ENCODE measurements around the gene SLC8A1.

Gene SLC8A1

GRCh38 chr2:40087927-40088326 lies 364.0 kb downstream of the SLC8A1 start:
- no peak for ATAC-seq
- TF ChIP-seq CREB5 (CRISPR knock-in tag; IDR thresholded peaks at IDR 0.05; ENCODE audit: low read depth) (no peak), ZFP3 (CRISPR knock-in tag; IDR thresholded peaks at IDR 0.05) (no peak), ISL1 (CRISPR knock-in tag; IDR thresholded peaks at IDR 0.05) (no peak), ZFP30 (CRISPR knock-in tag; IDR thresholded peaks at IDR 0.05) (no peak), TOX (CRISPR knock-in tag; IDR thresholded peaks at IDR 0.05; ENCODE audit: borderline replicate concordance) (no peak), ZNF565 (CRISPR knock-in tag; conservative IDR thresholded peaks at IDR 0.05; ENCODE audit: low read depth) (no peak)
- TF ChIP-seq, protein P1, sequence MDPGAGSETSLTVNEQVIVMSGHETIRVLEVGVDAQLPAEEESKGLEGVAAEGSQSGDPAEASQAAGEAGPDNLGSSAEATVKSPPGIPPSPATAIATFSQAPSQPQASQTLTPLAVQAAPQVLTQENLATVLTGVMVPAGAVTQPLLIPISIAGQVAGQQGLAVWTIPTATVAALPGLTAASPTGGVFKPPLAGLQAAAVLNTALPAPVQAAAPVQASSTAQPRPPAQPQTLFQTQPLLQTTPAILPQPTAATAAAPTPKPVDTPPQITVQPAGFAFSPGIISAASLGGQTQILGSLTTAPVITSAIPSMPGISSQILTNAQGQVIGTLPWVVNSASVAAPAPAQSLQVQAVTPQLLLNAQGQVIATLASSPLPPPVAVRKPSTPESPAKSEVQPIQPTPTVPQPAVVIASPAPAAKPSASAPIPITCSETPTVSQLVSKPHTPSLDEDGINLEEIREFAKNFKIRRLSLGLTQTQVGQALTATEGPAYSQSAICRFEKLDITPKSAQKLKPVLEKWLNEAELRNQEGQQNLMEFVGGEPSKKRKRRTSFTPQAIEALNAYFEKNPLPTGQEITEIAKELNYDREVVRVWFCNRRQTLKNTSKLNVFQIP (CRISPR knock-in tag; IDR thresholded peaks at IDR 0.05; ENCODE audit: borderline replicate concordance, low read depth) = no peak
- TF ChIP-seq, protein P2, sequence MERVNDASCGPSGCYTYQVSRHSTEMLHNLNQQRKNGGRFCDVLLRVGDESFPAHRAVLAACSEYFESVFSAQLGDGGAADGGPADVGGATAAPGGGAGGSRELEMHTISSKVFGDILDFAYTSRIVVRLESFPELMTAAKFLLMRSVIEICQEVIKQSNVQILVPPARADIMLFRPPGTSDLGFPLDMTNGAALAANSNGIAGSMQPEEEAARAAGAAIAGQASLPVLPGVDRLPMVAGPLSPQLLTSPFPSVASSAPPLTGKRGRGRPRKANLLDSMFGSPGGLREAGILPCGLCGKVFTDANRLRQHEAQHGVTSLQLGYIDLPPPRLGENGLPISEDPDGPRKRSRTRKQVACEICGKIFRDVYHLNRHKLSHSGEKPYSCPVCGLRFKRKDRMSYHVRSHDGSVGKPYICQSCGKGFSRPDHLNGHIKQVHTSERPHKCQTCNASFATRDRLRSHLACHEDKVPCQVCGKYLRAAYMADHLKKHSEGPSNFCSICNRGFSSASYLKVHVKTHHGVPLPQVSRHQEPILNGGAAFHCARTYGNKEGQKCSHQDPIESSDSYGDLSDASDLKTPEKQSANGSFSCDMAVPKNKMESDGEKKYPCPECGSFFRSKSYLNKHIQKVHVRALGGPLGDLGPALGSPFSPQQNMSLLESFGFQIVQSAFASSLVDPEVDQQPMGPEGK (CRISPR knock-in tag; IDR thresholded peaks at IDR 0.05; ENCODE audit: borderline replicate concordance) = no peak

- TF ChIP-seq ZNF565 (CRISPR knock-in tag; conservative IDR thresholded peaks at IDR 0.05; ENCODE audit: low read depth) = no peak
- TF ChIP-seq OSR1 (CRISPR knock-in tag; IDR thresholded peaks at IDR 0.05) = no peak
- TF ChIP-seq TCF4 (CRISPR knock-in tag; IDR thresholded peaks at IDR 0.05; ENCODE audit: borderline replicate concordance) = no peak
- no peak for TF ChIP-seq ZC3H10 (CRISPR knock-in tag; IDR thresholded peaks at IDR 0.05)
- TF ChIP-seq, protein P2 (CRISPR knock-in tag; IDR thresholded peaks at IDR 0.05; ENCODE audit: borderline replicate concordance) = no peak
- TF ChIP-seq, protein P3, sequence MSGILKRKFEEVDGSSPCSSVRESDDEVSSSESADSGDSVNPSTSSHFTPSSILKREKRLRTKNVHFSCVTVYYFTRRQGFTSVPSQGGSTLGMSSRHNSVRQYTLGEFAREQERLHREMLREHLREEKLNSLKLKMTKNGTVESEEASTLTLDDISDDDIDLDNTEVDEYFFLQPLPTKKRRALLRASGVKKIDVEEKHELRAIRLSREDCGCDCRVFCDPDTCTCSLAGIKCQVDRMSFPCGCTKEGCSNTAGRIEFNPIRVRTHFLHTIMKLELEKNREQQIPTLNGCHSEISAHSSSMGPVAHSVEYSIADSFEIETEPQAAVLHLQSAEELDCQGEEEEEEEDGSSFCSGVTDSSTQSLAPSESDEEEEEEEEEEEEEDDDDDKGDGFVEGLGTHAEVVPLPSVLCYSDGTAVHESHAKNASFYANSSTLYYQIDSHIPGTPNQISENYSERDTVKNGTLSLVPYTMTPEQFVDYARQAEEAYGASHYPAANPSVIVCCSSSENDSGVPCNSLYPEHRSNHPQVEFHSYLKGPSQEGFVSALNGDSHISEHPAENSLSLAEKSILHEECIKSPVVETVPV (CRISPR knock-in tag; IDR thresholded peaks at IDR 0.05) = no peak
- no peak for TF ChIP-seq PPARA (CRISPR knock-in tag; IDR thresholded peaks at IDR 0.05; ENCODE audit: borderline replicate concordance)
- TF ChIP-seq, protein P1 (CRISPR knock-in tag; IDR thresholded peaks at IDR 0.05; ENCODE audit: borderline replicate concordance, low read depth) = no peak
- no peak for TF ChIP-seq GLIS3 (CRISPR knock-in tag; IDR thresholded peaks at IDR 0.05)
- TF ChIP-seq CREB5 (CRISPR knock-in tag; IDR thresholded peaks at IDR 0.05; ENCODE audit: low read depth) = no peak
- ATAC-seq = no peak
Observed at GRCh38 chr2:40087434-40087833, 364.5 kb downstream of the SLC8A1 start.

GRCh38 chr2:40085786-40086185 lies 366.1 kb downstream of the SLC8A1 start:
- ATAC-seq = no peak
- TF ChIP-seq BACH2 (CRISPR knock-in tag; IDR thresholded peaks at IDR 0.05; ENCODE audit: borderline replicate concordance) (no peak), ISL1 (CRISPR knock-in tag; IDR thresholded peaks at IDR 0.05) (no peak), SNAI2 (CRISPR knock-in tag; IDR thresholded peaks at IDR 0.05) (no peak), TCF4 (CRISPR knock-in tag; IDR thresholded peaks at IDR 0.05; ENCODE audit: borderline replicate concordance) (no peak), GLIS3 (CRISPR knock-in tag; IDR thresholded peaks at IDR 0.05) (no peak), CSDC2 (CRISPR knock-in tag; IDR thresholded peaks at IDR 0.05) (no peak), ZNF8 (CRISPR knock-in tag; IDR thresholded peaks at IDR 0.05) (no peak), CREB5 (CRISPR knock-in tag; IDR thresholded peaks at IDR 0.05; ENCODE audit: low read depth) (no peak), PPARA (CRISPR knock-in tag; IDR thresholded peaks at IDR 0.05; ENCODE audit: borderline replicate concordance) (no peak), ZC3H10 (CRISPR knock-in tag; IDR thresholded peaks at IDR 0.05) (no peak), ZFP30 (CRISPR knock-in tag; IDR thresholded peaks at IDR 0.05) (no peak), ZFP3 (CRISPR knock-in tag; IDR thresholded peaks at IDR 0.05) (no peak), ZNF70 (CRISPR knock-in tag; IDR thresholded peaks at IDR 0.05) (no peak)
- TF ChIP-seq, protein P1 (CRISPR knock-in tag; IDR thresholded peaks at IDR 0.05; ENCODE audit: borderline replicate concordance, low read depth) = no peak
- TF ChIP-seq, protein P3 (CRISPR knock-in tag; IDR thresholded peaks at IDR 0.05) = no peak

Data from SK-N-SH treated with all-trans-retinoic acid at 6 μM for 48 hours (cell line).